HepG2 (cell line): ENCODE measurements around the gene MRFAP1. TPM values are rescaled to one million over a fixed set of nuclear protein-coding genes. Genes with fewer than 3 reads are reported as not detected.

ENCODE experiments used
- AFF4 ChIP-seq: sonication (generic); formaldehyde crosslinking; IDR thresholded peaks from 2 replicates; pipeline ENCODE4 v1.4.0; 2020; ENCODE audit warnings: missing genetic modification reagents
- EEA1 ChIP-seq: sonication (generic); formaldehyde crosslinking; IDR thresholded peaks from 2 replicates; pipeline ENCODE4 v1.5.1; 2020; ENCODE audit warnings: mild to moderate bottlenecking, missing genetic modification reagents, borderline replicate concordance
- ETV5 ChIP-seq: IDR thresholded peaks from 2 replicates; pipeline ENCODE4 v1.6.1; 2018; ENCODE audit warnings: missing biosample characterization, missing genetic modification reagents, inconsistent platforms, borderline replicate concordance
- HNF1B ChIP-seq: sonication (generic); formaldehyde crosslinking; IDR thresholded peaks from 2 replicates; pipeline ENCODE4 v1.5.1; 2020; ENCODE audit warnings: mild to moderate bottlenecking, moderate library complexity, missing genetic modification reagents
- IKZF5 ChIP-seq: IDR thresholded peaks from 2 replicates; pipeline ENCODE4 v1.6.1; 2018; ENCODE audit warnings: missing genetic modification reagents, mild to moderate bottlenecking, missing compliant biosample characterization
- MYC ChIP-seq: sonication (generic); formaldehyde crosslinking; IDR thresholded peaks from 2 replicates; pipeline ENCODE4 v1.9.0; 2021; ENCODE audit warnings: missing genetic modification reagents, borderline replicate concordance
- PRDM4 ChIP-seq: sonication (generic); formaldehyde crosslinking; IDR thresholded peaks from 2 replicates; pipeline ENCODE4 v1.9.0; 2021; ENCODE audit warnings: missing genetic modification reagents, borderline replicate concordance
- SAFB2 ChIP-seq: sonication (generic); formaldehyde crosslinking; IDR thresholded peaks from 2 replicates; pipeline ENCODE4 v1.5.1; 2020; ENCODE audit warnings: missing genetic modification reagents, low read depth, mild to moderate bottlenecking, borderline replicate concordance
- THAP11 ChIP-seq: IDR thresholded peaks from 2 replicates; pipeline ENCODE4 v1.6.1; 2016; ENCODE audit warnings: missing biosample characterization, missing genetic modification reagents
- TMF1 ChIP-seq: sonication (generic); formaldehyde crosslinking; IDR thresholded peaks from 2 replicates; pipeline ENCODE4 v1.8.1; 2022; ENCODE audit warnings: low read depth, missing genetic modification reagents
- ZBTB10 ChIP-seq: sonication (generic); formaldehyde crosslinking; IDR thresholded peaks from 2 replicates; pipeline ENCODE4 v1.4.0; 2020; ENCODE audit warnings: missing genetic modification reagents, borderline replicate concordance
- ZNF546 ChIP-seq: sonication (generic); formaldehyde crosslinking; conservative IDR thresholded peaks from 2 replicates; pipeline ENCODE4 v1.8.1; 2023; ENCODE audit warnings: mild to moderate bottlenecking, missing genetic modification reagents
- ZNF616 ChIP-seq: sonication (generic); formaldehyde crosslinking; IDR thresholded peaks from 2 replicates; pipeline ENCODE4 v1.5.0; 2020; ENCODE audit warnings: low read depth, mild to moderate bottlenecking, missing genetic modification reagents
- polyA plus RNA-seq, 8 experiments: library from polyadenylated mRNA; depleted of rRNA in 3 of 8; stranded (reverse) in 7 of 8; unstranded in 1 of 8; fragments of >200 nt; fragmentation: Illumina TruSeq in 4 of 8; extraction: Trizol in 4 of 8; gene quantifications; 2 replicates each; pipeline versions ENCODE4 v1.2.1 to v1.2.3, GENCODE V29; 2011 to 2016; ENCODE audit warnings: low read depth in 4 of 8, missing spikeins in 1 of 8, mixed read lengths in 1 of 8; ENCODE audit not compliant: insufficient read depth in 1 of 8
- total RNA-seq, 5 experiments: library from RNA; depleted of rRNA; stranded (reverse); fragments of >200 nt; fragmentation: Illumina TruSeq; extraction: Trizol; gene quantifications; 2 replicates each; pipeline ENCODE4 v1.2.3, GENCODE V29; 2016; ENCODE audit warnings: low read depth in 1 of 5

The MRFAP1 gene
- total and polyA plus RNA-seq, 2 of the 13 experiments (the other 11 are each of a cell fraction or from before 2014, with no cell fraction given): 112 to 158 TPM

- TF ChIP-seq HNF1B (CRISPR knock-in tag) (no peak), ZBTB10 (CRISPR knock-in tag) (no peak), TMF1 (CRISPR knock-in tag) (no peak), IKZF5 (CRISPR knock-in tag) (no peak), ZNF616 (CRISPR knock-in tag) (peak; percentile 58; the same call in 1 of the 2 replicates), SAFB2 (CRISPR knock-in tag) (0 out of 2 replicates have a peak, but pooled peaks have one; percentile 73), ETV5 (CRISPR knock-in tag) (0 out of 2 replicates have a peak, but pooled peaks have one; percentile 0), AFF4 (CRISPR knock-in tag) (peak; percentile 41; the same call in 1 of the 2 replicates), THAP11 (peak; percentile 4; the same call in 1 of the 2 replicates), MYC (CRISPR knock-in tag) (peak; percentile 32; the same call in 1 of the 2 replicates), EEA1 (CRISPR knock-in tag) (peak; percentile 52; the same call in 1 of the 2 replicates), ZNF546 (CRISPR knock-in tag) (0 out of 2 replicates have a peak, but pooled peaks have one; percentile 10), PRDM4 (CRISPR knock-in tag) (0 out of 2 replicates have a peak, but pooled peaks have one; percentile 64)
Observed at GRCh38 chr4:6689506-6689960, 49.0 kb downstream of the MRFAP1 start (continued).
